Sigmoid colon (tissue), 7 donors: ENCODE data around the gene UROC1. TPM values are rescaled to one million over a fixed set of nuclear protein-coding genes. Genes with fewer than 3 reads are reported as not detected.

Experiments used
- DNase-seq: peaks from one replicate; pipeline ENCODE4 v3.0.0-alpha.2; 2019
- H3K27ac ChIP-seq, 4 donors: fragments of 200-600 bp; sonication (generic); one replicate each; pipeline ENCODE4 v1.5.1; 2016 to 2019; ENCODE audit warnings: mild to moderate bottlenecking in 1 of 4
- H3K27me3 ChIP-seq, 3 donors: fragments of 200-600 bp; sonication (generic); one replicate each; pipeline ENCODE4 v1.5.1; 2019; ENCODE audit warnings: mild to moderate bottlenecking in 1 of 3
- H3K36me3 ChIP-seq, 4 donors: fragments of 200-600 bp; sonication (generic); one replicate each; pipeline ENCODE4 v1.5.1; 2016 to 2019
- H3K4me1 ChIP-seq, 4 donors: fragments of 200-600 bp; sonication (generic); one replicate each; pipeline ENCODE4 v1.5.1; 2017 to 2019
- H3K4me3 ChIP-seq, 4 donors: fragments of 200-600 bp; sonication (generic); one replicate each; pipeline ENCODE4 v1.5.1; 2017 to 2019; ENCODE audit warnings: mild to moderate bottlenecking in 2 of 4, moderate library complexity in 1 of 4
- H3K9me3 ChIP-seq, 4 donors: fragments of 200-600 bp in 3 of 4; sonication (generic) in 3 of 4; one replicate each; pipeline versions ENCODE4 v1.5.1 to v1.6.1; 2013 to 2019
- CTCF ChIP-seq, 4 experiments: fragments of 450-650 bp in 3 of 4; fragments of 200-600 bp in 1 of 4; IDR thresholded peaks; one replicate each; pipeline ENCODE4 v1.5.1; 2016 to 2019; ENCODE audit warnings: antibody characterized with exemption in 4 of 4, mild to moderate bottlenecking in 3 of 4, moderate library complexity in 2 of 4
- EP300 ChIP-seq, 4 donors: sonication (generic); formaldehyde crosslinking; IDR thresholded peaks; one replicate each; pipeline ENCODE4 v1.6.1; 2017; ENCODE audit warnings: antibody characterized with exemption in 4 of 4
- POLR2A ChIP-seq, 2 donors: fragments of 450-650 bp; IDR thresholded peaks; one replicate each; pipeline ENCODE4 v1.6.1; 2016; ENCODE audit warnings: antibody characterized with exemption in 2 of 2, mild to moderate bottlenecking in 2 of 2, moderate library complexity in 2 of 2
- POLR2AphosphoS5 ChIP-seq, 4 donors: sonication (generic); formaldehyde crosslinking; IDR thresholded peaks; one replicate each; pipeline ENCODE4 v1.6.1; 2017; ENCODE audit warnings: antibody characterized with exemption in 4 of 4
- WGBS, 2 donors: extraction: QIAGEN DNeasy Blood & Tissue Kit; methylation state at CpG; one replicate each; pipeline ENCODE4 v1.1.7; 2013; 5-methylcytosine and 5-hydroxymethylcytosine counted together
- intact Hi-C: fragments of 100-400 bp; cut with DNase I; formaldehyde crosslinking; loops from one replicate; pipeline ENCODE4 v1.15.1; 2023
- polyA plus RNA-seq, 3 donors: library from polyadenylated mRNA; stranded (reverse); fragments of 200-250 nt; gene quantifications; one replicate each; pipeline ENCODE4 v1.2.3, GENCODE V29; 2013
- total RNA-seq, 4 donors: library from RNA; depleted of rRNA; stranded (reverse); fragments of >200 nt; gene quantifications; one replicate each; pipeline ENCODE4 v1.1.0, GENCODE V29; 2016
- donor health status: healthy with polysubstance abuse.
- donor health status: Bipolar disorder and iron deficiency.
- donor health status: healthy.

UROC1 gene
- total and polyA plus RNA-seq, 7 donors = 0.03 TPM; not detected in 6

- Histone ChIP-seq H3K27ac (no peak overlapping the region), H3K9me3 (no peaks in the 10 kb centered on the region), H3K4me1 (peaks cover 0 to 9% (median 0%) of the 10 kb centered on the region in 4 donors), H3K4me3 (no peak overlapping the region), H3K36me3 (no peaks in the 10 kb centered on the region), H3K27me3 (peaks cover 11 to 63% (median 24%) of the 10 kb centered on the region in 3 donors)
- WGBS, 2 donors = 41 to 43% methylated on average over 9 of the region's 9 CpGs
- DNase-seq = peak; percentile 52
- intact Hi-C loops = no loop called here
- TF ChIP-seq POLR2A (IDR thresholded peaks at IDR 0.05) (no peak), CTCF (IDR thresholded peaks at IDR 0.05) (no peak), POLR2AphosphoS5 (IDR thresholded peaks at IDR 0.05) (no peak), EP300 (IDR thresholded peaks at IDR 0.05) (no peak)
These were observed 22.8 kb upstream of the UROC1 start for GRCh38 chr3:126540342-126540849.

DNA sequence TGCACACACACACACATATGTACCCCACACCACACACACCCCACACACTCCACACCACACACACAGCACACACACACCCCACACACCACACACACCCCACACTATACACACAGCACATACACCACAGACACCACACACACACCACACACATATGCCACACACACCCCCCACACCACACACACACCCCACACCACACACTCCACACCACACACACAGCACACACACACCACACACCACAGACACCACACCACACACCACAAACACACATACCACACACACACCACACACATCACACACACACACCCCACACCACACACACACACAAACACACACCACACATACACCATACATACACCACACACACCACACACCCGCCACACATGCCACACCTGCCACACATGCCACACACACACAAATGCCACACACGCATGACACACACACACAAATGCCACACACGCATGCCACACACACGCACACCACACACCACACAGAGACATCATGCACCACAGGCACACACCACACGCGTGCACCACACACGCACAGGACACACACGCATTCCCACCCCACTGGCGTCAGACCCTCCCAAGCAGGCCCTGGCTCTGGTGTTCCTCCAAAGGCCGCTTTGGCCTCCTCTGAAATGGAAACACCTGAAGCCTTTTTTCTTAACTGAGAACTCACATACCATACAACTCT, 22.1 kb upstream of the UROC1 start:
- DNase-seq = peak; percentile 50
- no peak for TF ChIP-seq POLR2A (IDR thresholded peaks at IDR 0.05)
- TF ChIP-seq EP300 (IDR thresholded peaks at IDR 0.05) = no peak
- no peak for TF ChIP-seq POLR2AphosphoS5 (IDR thresholded peaks at IDR 0.05)
- TF ChIP-seq CTCF (IDR thresholded peaks at IDR 0.05) = no peak

GRCh38 chr3:126538966-126539365, 21.4 kb upstream of the UROC1 start:
- peaks cover 11 to 55% (median 24%) of the 10 kb centered on the region in 3 donors for H3K27me3 ChIP-seq
- H3K4me1 ChIP-seq = peaks cover 0 to 9% (median 0%) of the 10 kb centered on the region in 4 donors
- TF ChIP-seq POLR2A (IDR thresholded peaks at IDR 0.05) = no peak
- no peak for TF ChIP-seq POLR2AphosphoS5 (IDR thresholded peaks at IDR 0.05)
- no peak for TF ChIP-seq EP300 (IDR thresholded peaks at IDR 0.05)
- TF ChIP-seq CTCF (IDR thresholded peaks at IDR 0.05) = no peak
- no peaks in the 10 kb centered on the region for H3K36me3 ChIP-seq
- H3K4me3 ChIP-seq = no peak overlapping the region
- DNase-seq = no peak
- H3K27ac ChIP-seq = no peak overlapping the region
- WGBS, 2 donors = 53 to 59% methylated on average over 5 of the region's 5 CpGs
- intact Hi-C loops = no loop called here
- no peaks in the 10 kb centered on the region for H3K9me3 ChIP-seq

More for the DNA sequence above, 22.1 kb upstream of the UROC1 start:
- no peak overlapping the region for H3K27ac ChIP-seq
- peaks cover 0 to 9% (median 0%) of the 10 kb centered on the region in 4 donors for H3K4me1 ChIP-seq
- 92 to 97% methylated on average over 10 of the region's 10 CpGs for WGBS, 2 donors
- H3K9me3 ChIP-seq = no peaks in the 10 kb centered on the region
- intact Hi-C loops = no loop called here
- H3K4me3 ChIP-seq = no peak overlapping the region
- no peaks in the 10 kb centered on the region for H3K36me3 ChIP-seq
- H3K27me3 ChIP-seq = peaks cover 11 to 63% (median 24%) of the 10 kb centered on the region in 3 donors

- Histone ChIP-seq H3K27ac (no peak overlapping the region), H3K27me3 (peaks cover 11 to 49% (median 19%) of the 10 kb centered on the region in 3 donors), H3K36me3 (no peaks in the 10 kb centered on the region), H3K9me3 (no peaks in the 10 kb centered on the region), H3K4me1 (peaks cover 0 to 9% (median 0%) of the 10 kb centered on the region in 4 donors), H3K4me3 (no peak overlapping the region)
- TF ChIP-seq EP300 (IDR thresholded peaks at IDR 0.05) = no peak
- TF ChIP-seq POLR2A (IDR thresholded peaks at IDR 0.05) = no peak
- no peak for TF ChIP-seq POLR2AphosphoS5 (IDR thresholded peaks at IDR 0.05)
- TF ChIP-seq CTCF (IDR thresholded peaks at IDR 0.05) = no peak
- WGBS, 2 donors = 85 to 87% methylated on average over 9 of the region's 9 CpGs
- intact Hi-C loops = no loop called here
- DNase-seq = peak; percentile 57
These were observed 20.7 kb upstream of the UROC1 start for GRCh38 chr3:126538316-126538715.
